ENCODE results near the gene NOL9. TPM values are rescaled to one million over a fixed set of nuclear protein-coding genes. Genes with fewer than 3 reads are reported as not detected.

NOL9 gene
- total RNA-seq, 1 donor from 2014 or later, result 14.2 TPM

- DNase-seq (ENCODE audit: low read depth) (no peak), FAIRE-seq (no peak)
- no peak for TF ChIP-seq CTCF (IDR thresholded peaks at IDR 0.05; ENCODE audit: insufficient read depth, low read length, severe bottlenecking)
- Histone ChIP-seq H3K36me3 (ENCODE audit: control insufficient read depth, insufficient read depth, low read length) (peaks cover 51% of the 10 kb centered on the region), H3K4me3 (ENCODE audit: low read depth, low read length) (no peak overlapping the region), H3K27me3 (ENCODE audit: control insufficient read depth, insufficient read depth, low read length) (no peaks in the 10 kb centered on the region)
Measured at GRCh38 chr1:6592441-6592840, 38.1 kb upstream of the NOL9 start.

- Histone ChIP-seq H3K36me3 (ENCODE audit: control insufficient read depth, insufficient read depth, low read length) (peaks cover 47% of the 10 kb centered on the region), H3K27me3 (ENCODE audit: control insufficient read depth, insufficient read depth, low read length) (no peaks in the 10 kb centered on the region), H3K4me3 (ENCODE audit: low read depth, low read length) (no peak overlapping the region)
- DNase-seq (ENCODE audit: low read depth) (no peak), FAIRE-seq (no peak)
- no peak for TF ChIP-seq CTCF (IDR thresholded peaks at IDR 0.05; ENCODE audit: insufficient read depth, low read length, severe bottlenecking)
Measured at GRCh38 chr1:6591644-6592043, 37.3 kb upstream of the NOL9 start.

GRCh38 chr1:6591222-6591621 lies 36.9 kb upstream of the NOL9 start:
- no peak for FAIRE-seq
- Histone ChIP-seq H3K36me3 (ENCODE audit: control insufficient read depth, insufficient read depth, low read length) (peaks cover 44% of the 10 kb centered on the region), H3K4me3 (ENCODE audit: low read depth, low read length) (no peak overlapping the region), H3K27me3 (ENCODE audit: control insufficient read depth, insufficient read depth, low read length) (no peaks in the 10 kb centered on the region)
- no peak for TF ChIP-seq CTCF (IDR thresholded peaks at IDR 0.05; ENCODE audit: insufficient read depth, low read length, severe bottlenecking)
- no peak for DNase-seq (ENCODE audit: low read depth)

GRCh38 chr1:6590046-6590445 lies 35.7 kb upstream of the NOL9 start:
- DNase-seq (ENCODE audit: low read depth) (no peak), FAIRE-seq (no peak)
- no peak for TF ChIP-seq CTCF (IDR thresholded peaks at IDR 0.05; ENCODE audit: insufficient read depth, low read length, severe bottlenecking)
- Histone ChIP-seq H3K36me3 (ENCODE audit: control insufficient read depth, insufficient read depth, low read length) (peaks cover 34% of the 10 kb centered on the region), H3K4me3 (ENCODE audit: low read depth, low read length) (no peak overlapping the region), H3K27me3 (ENCODE audit: control insufficient read depth, insufficient read depth, low read length) (no peaks in the 10 kb centered on the region)

GRCh38 chr1:6588893-6589520 lies 34.7 kb upstream of the NOL9 start:
- no peaks in the 10 kb centered on the region for H3K27me3 ChIP-seq (ENCODE audit: control insufficient read depth, insufficient read depth, low read length)
- DNase-seq (ENCODE audit: low read depth), result no peak
- no peak for TF ChIP-seq CTCF (IDR thresholded peaks at IDR 0.05; ENCODE audit: insufficient read depth, low read length, severe bottlenecking)
- no peak overlapping the region for H3K4me3 ChIP-seq (ENCODE audit: low read depth, low read length)
- peaks cover 29% of the 10 kb centered on the region for H3K36me3 ChIP-seq (ENCODE audit: control insufficient read depth, insufficient read depth, low read length)
- FAIRE-seq, result no peak

All from bronchial epithelial cell (primary cell).